K562 treated with DMSO at 1 percent for 4 hours (cell line): ENCODE results near the gene YTHDF2. TPM values are rescaled to one million over a fixed set of nuclear protein-coding genes. Genes with fewer than 3 reads are reported as not detected.

ENCODE experiments used
- total RNA-seq: library from RNA; unstranded; fragments of 300-600 nt; gene quantifications from 2 replicates; pipeline ENCODE4 v1.2.3, GENCODE V29; 2022; ENCODE audit not compliant: insufficient read depth

Gene YTHDF2
- total RNA-seq = 46.1 and 60.5 TPM in 2 replicates

GRCh38 chr1:28736450-28737306, at the start of gene YTHDF2:
Gene YTHDF2 (plus strand): TSS chr1:28736940. CDS start chr1:28737121, 181 bp downstream.

GRCh38 chr1:28811766-28812668, 75.3 kb downstream of the YTHDF2 start, which contains the start of gene OPRD1:
Gene OPRD1 (plus strand): TSS chr1:28812170. CDS start chr1:28812384, 214 bp downstream.

Other genes starting within 250 kb of the YTHDF2 start
- 239 and 259 TPM in 2 replicates for gene RCC1, start 230.9 kb upstream of the YTHDF2 start, total RNA-seq
- 27.8 and 34.1 TPM in 2 replicates for gene TRNAU1AP, start 183.9 kb upstream of the YTHDF2 start, total RNA-seq
- gene RAB42, start 144.7 kb upstream of the YTHDF2 start, total RNA-seq = 0.53 and 1.4 TPM in 2 replicates
- gene TAF12, start 93.9 kb upstream of the YTHDF2 start, total RNA-seq = 34.6 and 36.4 TPM in 2 replicates
- gene RNU11, start 88.3 kb upstream of the YTHDF2 start, total RNA-seq = not detected in 2 replicates
- 7.7 and 11.3 TPM in 2 replicates for gene GMEB1, start 68.2 kb upstream of the YTHDF2 start, total RNA-seq
- gene OPRD1, start 75.2 kb downstream of the YTHDF2 start, total RNA-seq = 0.12 and 0.15 TPM in 2 replicates
- gene EPB41, start 177.6 kb downstream of the YTHDF2 start, total RNA-seq = 108 and 112 TPM in 2 replicates